GM18867 (cell line): ENCODE results near the gene ANXA6.
A peak's percentile ranks its signal among the peaks of the same experiment; 100 is the strongest.
"Not testable (repeated sequence)": the region's sequence is repeated elsewhere in the genome, so short reads cannot be mapped to it uniquely, and the experiment has no call there.

ENCODE experiments used
- ATAC-seq: cut with Tn5 transposase; IDR thresholded peaks from one replicate; pipeline ENCODE4 v1.9.1; 2021; ENCODE audit warnings: mild to moderate bottlenecking, moderate library complexity; ENCODE audit not compliant: unreplicated experiment

The ANXA6 gene

DNA sequence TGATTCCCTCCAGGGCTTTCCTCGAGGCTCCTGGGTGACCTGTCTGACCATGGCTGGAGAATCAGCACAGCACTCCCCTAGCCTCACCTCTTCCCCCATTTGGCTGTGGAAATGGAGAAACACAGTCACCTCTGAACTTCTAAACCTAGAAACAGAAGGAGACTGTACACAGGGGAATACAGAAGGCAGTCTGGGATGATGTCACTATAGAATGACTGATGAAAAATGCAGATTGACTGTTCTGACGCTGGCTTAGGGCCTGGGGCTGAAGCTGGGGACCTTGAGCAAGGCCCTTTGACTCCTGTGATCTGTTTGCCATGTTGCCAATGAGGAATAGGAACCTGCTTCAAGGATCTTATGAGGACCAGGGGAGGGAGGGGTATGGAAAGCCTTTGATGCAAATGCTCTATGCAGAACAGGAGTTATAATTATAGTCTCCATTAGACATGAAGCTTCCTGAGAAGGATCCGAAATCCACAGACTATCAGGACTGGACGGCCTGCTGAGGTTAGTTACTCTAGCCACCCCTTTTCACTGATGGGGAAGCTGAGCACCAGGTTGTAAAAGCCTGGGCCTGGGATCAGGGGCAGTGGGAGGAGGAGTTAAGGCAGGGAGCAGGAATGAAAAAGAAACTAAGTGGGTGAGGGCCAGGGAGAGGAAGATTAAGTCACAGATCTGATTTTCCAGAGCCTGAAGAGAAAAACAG, 24.4 kb upstream of the ANXA6 start:
- no peak for ATAC-seq

DNA sequence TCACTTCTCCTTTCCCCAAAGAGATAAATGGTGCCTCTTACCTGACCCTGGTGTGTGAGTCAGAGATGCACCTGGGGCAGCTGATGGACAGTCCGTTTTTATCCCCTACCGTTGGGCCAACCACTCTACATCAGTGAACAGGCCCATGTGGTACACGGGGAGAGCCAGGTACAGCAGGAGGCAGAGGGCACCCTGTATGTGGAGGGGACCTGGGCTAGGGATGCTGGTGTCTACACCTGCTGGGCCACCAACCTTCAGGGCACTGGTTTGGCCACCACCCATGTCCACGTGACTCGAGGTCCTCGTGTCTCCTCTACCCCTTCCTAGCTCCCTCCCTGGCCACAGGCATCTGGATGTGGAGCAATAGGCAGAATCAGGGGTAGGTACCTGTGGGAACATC, 22.7 kb upstream of the ANXA6 start:
- ATAC-seq, result no peak

DNA sequence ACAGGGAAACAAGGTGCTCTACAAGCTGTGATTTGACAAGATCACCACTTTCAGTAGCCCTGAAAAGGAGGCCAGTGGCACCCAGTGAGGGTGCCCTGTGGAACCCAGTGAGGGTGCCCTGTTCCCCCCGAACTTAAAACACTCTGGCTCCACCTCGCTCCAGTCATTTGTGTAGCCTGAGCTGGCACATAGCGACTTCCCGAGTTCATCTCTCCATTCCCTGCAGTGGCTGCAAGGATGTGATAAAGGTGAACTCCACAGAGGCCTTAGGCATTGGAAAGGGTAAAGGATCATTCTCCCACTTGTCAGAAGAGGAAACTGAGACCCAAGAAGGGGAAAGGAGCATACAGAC, 21.9 kb upstream of the ANXA6 start:
- no peak for ATAC-seq

DNA sequence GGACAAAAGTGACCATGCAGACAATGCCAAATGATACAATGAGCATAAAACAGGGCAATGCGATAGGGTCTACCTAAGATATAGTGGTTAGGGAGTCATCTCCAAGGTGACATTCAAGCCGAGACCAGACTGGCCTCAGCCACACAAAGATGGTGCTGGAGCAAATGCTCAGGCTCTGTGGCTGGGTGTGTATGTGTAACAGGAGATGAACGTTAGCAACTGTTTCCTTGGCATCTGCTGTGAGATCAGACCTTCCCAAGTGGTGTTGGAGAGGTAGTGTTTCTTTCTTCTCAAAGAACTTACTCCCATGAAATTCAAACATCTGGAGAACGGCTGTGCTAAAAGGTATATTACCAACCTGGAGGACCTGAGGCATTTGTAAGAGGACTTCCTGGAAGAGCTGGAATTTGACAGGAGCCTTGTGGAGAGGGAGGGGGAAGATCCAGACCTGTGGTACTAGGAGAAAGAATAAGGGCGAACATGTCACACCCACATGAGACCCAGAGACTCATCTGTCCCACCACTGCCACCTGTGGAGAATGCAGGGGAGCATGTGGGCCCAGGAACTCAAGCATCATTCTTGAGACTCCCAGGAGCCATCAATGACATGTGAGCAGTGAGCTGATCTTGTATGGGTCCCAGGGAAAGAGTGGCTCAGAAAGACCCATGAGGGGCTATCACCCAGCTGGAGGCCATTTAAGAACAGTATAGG, 21.4 kb upstream of the ANXA6 start:
- ATAC-seq, result no peak

DNA sequence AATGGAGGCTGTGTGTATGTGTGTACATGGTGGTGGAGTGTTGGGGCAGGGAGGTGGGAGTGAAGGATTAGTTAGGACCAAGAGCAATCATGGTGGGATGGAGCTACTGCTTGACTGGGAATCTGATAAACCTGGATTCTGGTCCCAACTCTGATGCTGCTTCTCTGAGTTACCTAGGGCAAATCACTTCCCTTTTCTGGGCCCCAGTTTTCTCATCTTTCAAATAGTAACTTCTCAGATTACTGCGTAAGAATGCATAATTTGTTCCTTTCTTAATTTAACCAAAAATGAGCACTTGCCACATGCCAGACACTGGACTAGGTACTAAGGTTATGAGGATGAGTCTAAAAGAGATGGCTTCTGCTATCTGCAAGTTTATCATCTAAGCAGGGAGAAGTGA, 20.8 kb upstream of the ANXA6 start:
- ATAC-seq, result no peak

DNA sequence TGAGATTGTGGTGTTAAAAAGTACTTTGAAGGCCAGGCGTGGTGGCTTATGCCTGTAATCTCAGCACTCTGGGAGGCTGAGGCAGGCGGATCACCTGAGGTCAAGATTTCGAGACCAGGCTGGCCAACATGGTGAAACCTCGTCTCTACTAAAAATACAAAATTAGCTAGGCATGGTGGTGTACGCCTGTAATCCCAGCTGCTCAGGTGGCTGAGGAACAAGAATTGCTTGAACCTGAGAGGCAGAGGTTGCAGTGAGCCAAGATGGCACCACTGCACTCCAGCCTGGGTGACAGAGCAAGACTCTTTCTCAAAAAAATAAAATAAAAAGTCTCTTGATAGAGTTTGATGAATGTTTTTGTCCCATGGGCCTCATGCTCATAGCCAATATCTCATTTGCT, 18.7 kb upstream of the ANXA6 start:
- not testable (repeated sequence) for ATAC-seq

DNA sequence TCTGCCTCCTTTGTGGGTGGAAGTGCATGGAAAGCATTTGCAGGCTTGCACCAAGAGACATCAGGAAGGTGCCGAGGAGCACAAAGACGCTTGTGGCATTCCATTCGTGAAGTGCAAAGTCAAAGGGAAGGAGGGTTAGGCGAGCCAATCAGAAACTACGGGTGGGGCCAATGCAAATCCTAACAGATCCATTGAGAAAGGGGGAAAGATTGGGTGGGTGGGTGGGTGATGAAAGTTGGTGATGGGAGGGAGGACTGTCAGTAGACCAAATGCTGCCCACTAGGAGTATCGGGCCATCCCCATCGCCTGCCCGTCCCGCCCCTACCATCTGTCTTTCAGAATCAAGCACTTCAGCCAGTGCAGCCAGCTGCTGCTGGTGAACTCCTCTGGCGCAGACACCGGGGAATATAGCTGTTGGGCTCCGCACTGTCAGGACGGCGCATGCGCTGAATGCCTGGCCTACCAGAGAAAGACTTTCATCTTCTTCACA, 17.1 kb upstream of the ANXA6 start:
- ATAC-seq, result no peak

DNA sequence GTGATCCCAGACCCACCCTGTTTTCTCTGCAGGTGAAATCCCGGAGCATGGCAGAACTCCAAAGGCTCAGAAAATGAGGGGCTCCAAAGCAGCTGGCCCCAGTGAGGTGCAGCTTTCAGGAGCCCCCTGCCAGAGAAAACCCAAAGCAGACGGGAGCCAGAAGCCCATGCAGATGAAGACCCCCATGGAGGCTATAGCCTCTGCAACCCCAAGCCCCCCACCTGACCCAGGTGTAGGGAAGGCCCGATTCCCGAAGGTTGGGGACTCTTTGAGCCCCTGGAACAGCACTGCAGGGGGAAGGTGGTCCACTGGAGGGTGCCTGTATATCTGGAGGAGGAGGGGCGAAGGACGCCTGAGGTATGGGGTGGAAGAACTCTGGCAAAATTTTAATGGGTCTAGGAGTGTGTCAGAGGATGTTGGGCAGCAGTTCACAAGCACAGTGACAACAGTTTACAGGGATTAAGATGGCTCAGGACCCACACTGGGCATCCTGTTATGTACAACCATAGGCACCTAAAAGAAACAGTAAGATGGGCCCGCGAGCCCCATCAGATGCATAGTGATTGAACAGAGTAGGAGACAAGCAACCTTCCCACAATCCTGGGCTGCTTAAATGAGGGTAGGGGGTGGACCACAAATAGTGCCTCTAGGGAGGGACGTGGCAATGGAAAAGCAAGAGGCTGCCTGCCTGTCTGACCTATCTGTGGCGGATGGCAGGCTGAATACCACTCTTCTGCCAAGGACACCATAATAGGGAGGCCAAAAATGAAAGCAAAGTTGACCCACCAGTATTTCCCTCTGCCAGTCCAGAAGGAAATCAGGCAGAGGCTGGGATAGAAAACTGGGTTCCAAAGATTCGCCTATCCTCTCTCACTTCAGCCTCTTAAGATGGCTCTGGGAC, 16.4 kb upstream of the ANXA6 start:
- no peak for ATAC-seq

DNA sequence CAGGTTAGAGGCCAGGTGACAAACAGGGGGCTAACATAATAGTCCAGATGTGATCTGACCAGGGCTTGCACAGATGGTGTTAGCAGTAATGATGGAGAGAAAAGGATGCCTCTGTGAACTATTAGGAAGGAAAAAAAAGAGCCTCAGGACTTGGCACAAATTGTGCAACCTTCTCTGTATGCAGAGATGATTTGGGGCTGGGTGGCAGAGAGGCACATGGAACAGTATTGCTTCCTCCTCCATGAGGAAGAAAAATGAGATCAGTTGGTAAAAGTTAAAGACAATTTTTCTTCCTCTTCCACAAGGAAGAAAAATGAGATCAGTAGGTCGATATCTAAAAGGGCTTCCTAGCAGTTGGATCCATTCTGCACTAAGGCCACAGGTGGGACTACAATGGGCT, 13.9 kb upstream of the ANXA6 start:
- no peak for ATAC-seq

DNA sequence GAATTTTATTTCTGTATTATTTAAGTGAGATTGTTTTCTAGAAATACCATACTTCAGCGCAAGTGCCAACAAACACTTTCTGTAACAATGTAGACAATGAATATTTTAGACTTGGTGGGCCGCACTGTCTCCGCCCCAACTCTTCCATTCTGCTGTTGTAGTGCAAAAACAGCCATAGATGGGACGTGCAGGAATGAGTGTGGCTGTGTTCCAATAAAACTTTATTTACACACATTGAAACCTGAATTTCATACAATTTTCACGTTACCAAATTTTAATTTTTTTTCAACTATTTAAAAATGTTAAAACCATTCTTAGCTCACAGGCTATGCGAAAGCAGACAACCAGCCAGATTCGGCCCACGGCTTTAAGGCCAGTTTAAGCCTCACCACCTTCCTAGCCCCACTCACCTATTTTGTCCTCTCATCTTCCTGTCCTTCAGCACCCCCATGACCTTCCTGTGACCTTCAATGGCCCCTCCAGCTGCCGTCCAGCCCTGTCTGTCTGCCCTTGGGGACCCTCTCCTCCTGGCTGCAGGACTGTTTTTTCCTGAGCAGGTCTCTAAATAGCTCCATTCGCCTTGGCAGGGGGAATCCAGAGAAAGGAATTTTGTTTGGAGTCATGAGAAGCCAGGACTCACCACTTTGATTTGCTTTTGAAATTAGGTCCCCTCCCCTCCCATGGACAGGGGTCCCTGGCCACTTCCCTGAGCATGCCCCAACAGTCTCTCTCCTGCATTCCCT, 11.2 kb upstream of the ANXA6 start:
- no peak for ATAC-seq

DNA sequence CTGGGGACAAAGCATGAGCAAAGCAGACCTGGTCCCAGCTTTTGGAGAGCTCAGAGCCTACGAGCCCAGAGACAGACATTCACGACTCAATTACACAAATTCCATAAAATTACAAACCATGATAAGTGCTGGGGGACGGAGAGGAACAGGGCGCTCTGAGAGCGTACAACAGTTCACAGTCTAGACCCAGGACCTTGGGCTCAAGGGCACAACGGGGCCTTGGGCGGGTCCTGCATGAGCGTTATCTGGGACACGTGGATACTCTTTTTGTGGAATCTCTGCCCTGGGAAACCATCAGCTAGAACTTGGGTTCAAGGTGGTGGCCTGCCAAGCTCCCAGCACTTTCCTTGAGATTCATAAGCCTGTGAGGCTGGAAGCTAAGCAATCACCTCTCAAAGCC, 9.4 kb upstream of the ANXA6 start:
- ATAC-seq, result no peak

DNA sequence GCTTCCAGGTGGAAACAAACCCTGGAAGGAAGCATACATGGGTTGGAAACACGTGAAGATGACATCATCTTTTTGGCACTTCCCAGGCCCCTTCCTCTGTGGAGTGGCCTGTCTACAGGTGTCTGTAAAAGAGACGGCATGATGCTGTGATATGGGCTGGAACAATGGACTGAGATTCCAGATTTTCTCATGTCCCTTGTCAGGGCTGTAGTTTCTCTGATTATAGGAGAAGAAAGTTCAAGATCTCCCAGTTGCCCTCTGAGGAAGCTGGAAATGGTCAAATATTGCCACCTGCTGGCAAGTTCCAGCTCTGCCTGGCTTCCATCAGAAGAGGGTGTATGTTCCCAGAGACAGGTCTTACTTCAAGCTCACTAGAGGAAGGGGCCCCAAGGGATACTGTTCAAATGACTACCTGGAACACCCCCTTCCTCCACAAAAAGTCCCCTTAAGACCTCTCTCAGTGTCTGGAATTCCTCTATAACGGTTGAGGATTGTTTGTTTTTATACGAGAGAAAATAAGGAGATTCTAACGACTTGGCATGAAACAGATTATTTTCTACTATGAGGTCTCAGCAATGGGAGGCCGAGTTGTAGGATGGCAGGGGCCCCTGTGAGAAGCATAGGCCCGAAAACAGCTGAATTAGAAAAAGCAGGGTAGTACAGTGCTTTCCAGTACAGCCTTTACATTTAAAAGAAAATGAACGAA, 7.3 kb upstream of the ANXA6 start:
- peak; percentile 87 for ATAC-seq

DNA sequence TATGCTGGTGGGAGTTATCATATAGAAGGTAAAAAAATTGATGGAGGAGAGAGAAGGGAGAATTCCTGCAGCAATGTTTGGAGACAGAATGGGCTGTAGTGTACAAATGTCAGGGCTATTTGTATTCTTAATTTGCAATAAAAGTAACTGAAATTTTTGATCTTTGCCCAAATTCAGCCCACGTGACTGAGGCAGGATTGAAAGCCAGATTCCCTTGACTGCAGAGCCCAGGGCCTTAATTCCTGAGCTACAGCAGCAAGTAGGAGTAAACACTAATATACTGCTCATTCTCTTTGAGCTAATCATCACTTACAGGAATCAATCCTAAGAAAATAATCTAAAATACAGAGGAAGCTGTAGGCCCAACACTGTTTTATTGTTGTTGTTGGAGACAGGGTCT, 5.2 kb upstream of the ANXA6 start:
- ATAC-seq, result no peak

DNA sequence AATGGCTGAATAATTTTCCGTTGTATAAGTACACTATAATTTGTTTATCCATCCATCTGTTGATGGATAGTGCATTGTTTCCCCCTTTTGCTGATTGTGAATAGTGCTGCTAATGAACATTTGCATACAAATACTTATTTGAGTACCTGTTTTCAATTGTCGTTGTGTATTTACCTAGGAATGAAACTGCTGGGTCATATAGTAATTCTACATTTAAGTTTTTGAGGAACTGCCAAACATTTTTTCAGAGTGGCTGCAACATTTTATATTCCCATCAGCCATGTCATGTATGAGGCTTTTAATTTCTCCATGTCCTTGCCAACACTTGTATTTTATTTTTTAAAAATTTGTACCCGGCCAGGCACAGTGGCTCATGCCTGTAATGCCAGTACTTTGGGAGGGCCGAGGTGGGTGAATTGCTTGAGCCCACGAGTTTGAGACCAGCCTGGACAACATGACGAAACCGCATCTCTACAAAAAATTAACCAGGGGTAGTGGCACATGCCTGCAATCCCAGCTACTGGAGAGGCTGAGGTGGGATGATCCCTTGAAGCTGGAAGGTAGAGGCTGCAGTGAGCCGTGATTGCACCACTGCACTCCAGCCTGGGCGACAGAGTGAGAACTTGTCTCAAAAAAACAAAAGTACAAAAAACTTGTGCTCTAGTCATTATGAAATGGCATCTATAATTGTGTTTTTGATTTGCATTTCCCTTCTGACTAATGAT, 2.2 kb upstream of the ANXA6 start:
- ATAC-seq, result peak; percentile 31

DNA sequence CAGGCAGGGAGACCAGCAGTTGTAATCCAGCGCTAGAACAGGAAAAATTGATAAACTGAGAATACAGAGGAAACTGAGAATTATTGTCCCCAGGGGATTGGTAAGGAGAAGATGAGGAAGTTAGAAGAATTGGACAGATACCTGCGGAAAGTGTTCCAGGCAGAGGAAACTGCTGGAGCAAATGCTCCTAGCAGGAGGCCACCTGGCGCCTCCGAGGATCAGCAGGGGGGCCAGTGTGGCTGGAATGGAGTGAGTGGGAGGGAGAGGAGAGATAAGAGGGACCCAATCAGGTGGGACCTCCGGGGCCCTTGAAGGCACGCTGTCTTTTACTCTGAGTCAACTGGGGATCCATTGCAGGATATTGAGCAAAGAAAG, 695 bp upstream of the ANXA6 start:
- no peak for ATAC-seq

DNA sequence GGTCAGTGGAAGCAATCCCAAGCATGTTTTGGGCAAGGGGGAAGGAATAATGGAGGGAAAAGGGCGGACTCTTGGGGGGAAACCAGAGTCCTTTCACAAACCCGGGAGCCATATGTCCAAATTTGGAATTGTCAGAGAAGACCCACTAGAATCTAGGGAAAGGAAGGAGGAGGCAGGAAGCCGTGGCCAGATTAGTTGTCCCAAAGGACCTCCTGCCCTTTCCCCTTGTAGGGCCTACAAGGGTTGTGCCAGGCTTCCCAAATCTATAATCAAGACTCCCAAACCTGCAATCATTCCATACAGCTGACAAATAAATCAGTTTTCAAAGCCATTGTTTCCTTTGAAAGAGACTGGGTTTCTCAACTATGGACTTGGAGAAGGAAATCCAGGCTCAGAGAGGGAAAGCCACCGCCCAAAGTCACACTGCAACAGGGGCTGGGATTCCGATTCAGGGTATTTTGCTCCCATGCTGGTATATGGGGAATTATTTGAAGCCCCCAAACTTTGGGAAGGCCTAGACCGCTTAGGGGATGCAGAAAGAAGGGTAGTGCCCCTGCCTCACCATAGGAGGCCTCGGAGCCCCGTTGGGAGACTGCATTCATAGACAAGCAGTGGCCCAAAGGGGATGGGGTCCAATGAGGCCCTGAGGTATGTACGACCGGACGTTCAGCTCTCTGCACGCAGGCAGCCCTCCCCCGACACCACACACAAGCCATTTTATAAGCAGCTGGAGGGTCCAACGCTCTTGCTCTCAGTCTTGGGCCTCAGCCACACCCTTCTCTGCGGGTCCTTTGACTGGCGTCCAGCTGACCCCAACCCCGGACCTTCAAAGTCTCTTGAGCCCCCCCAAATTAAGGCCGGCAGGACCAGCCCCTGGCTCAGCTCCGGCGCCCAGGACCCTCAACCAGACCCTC, 815 bp downstream of the ANXA6 start:
- no peak for ATAC-seq

DNA sequence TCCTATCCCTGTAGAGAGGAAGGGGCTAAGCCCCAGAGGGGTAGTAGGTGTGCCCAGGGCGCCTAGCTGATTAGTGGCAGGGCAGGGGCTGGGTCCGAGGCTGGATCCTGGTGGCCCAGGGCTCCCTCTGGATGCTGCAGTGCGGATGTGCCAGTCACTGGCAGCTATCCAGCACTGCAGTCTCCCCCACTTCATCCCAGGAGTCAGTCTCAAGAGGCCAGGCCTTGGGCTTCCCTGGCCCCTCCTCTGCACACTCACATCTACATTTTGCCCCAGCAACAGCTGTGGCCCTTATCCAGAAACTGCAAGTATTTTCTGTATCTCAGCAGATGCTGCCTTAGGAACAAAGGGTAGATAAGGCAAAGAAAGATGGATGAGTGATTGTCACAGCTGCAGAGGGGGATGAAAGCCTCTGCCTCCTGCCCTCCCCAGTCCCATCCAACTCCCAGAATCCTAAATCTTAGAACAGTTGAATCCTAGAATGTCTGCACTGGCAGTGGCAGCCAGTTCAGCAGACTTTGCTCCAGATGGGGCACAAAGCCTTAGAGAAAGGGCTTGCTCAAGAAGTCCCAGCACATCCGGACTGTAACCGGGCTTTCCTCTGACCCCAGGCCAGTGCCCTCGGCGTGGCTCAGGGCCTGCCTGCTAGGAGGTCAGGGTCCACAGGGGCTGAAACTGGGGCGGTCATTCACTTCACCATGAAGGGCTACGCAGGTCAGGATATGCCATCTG, 1.6 kb downstream of the ANXA6 start:
- ATAC-seq, result peak; percentile 28
